OCI-LY3 (cell line): ENCODE results near the gene FOXD3.
"Not testable (repeated sequence)": the region's sequence is repeated elsewhere in the genome, so short reads cannot be mapped to it uniquely, and the experiment has no call there.

Source experiments
- H2AFZ ChIP-seq: fragments of 200-600, 300-600 bp; shearing (Covaris generic); 2 replicates; pipeline ENCODE4 v1.6.0; 2014; ENCODE audit warnings: antibody characterized with exemption, low read depth, low read length
- H3K27ac ChIP-seq: fragments of 200-600, 300-600 bp; sonication (generic); 2 replicates; pipeline ENCODE4 v1.5.1; 2014; ENCODE audit warnings: mild to moderate bottlenecking, low read length, moderate library complexity, mixed read lengths
- H3K27me3 ChIP-seq: fragments of 200-600, 300-600 bp; sonication (generic); 2 replicates; pipeline ENCODE4 v1.6.1; 2014; ENCODE audit warnings: low read depth, low read length, mixed read lengths
- H3K36me3 ChIP-seq: fragments of 200-600, 300-600 bp; sonication (generic); replicated peaks from 2 replicates; pipeline ENCODE3; 2014; ENCODE audit warnings: low read depth, low read length, mixed read lengths
- H3K4me1 ChIP-seq: fragments of 300-600, 200-600 bp; sonication (generic); 2 replicates; pipeline ENCODE4 v1.6.1; 2014; ENCODE audit warnings: low read length, mixed read lengths
- H3K4me2 ChIP-seq: fragments of 200-600, 300-600 bp; sonication (generic); 2 replicates; pipeline ENCODE4 v1.6.1; 2014; ENCODE audit warnings: low read length, mixed read lengths
- H3K4me3 ChIP-seq: fragments of 300-600, 200-600 bp; sonication (generic); 2 replicates; pipeline ENCODE4 v1.5.1; 2014; ENCODE audit warnings: antibody characterized with exemption, mild to moderate bottlenecking, low read length, moderate library complexity
- H3K79me2 ChIP-seq: fragments of 300-600, 200-600 bp; shearing (Covaris generic); 2 replicates; pipeline ENCODE4 v1.6.1; 2014; ENCODE audit warnings: mild to moderate bottlenecking, low read length, mixed read lengths
- H3K9ac ChIP-seq: fragments of 300-600, 200-600 bp; shearing (Covaris generic); 2 replicates; pipeline ENCODE4 v1.6.0; 2014; ENCODE audit warnings: mild to moderate bottlenecking, low read length, moderate library complexity
- H3K9me3 ChIP-seq: fragments of 200-600, 300-600 bp; shearing (Covaris generic); 2 replicates; pipeline ENCODE4 v1.6.1; 2014; ENCODE audit warnings: low read length, mixed read lengths; ENCODE audit not compliant: insufficient read depth
- H4K20me1 ChIP-seq: fragments of 200-600, 300-600 bp; sonication (generic); 2 replicates; pipeline ENCODE4 v1.6.1; 2016; ENCODE audit warnings: low read length, mixed read lengths; ENCODE audit not compliant: insufficient read depth
- CTCF ChIP-seq: fragments of 200-600, 300-600 bp; sonication (generic); IDR thresholded peaks from 2 replicates; pipeline ENCODE4 v1.5.1; 2014; ENCODE audit warnings: antibody characterized with exemption, low read length, low read depth
- EZH2phosphoT487 ChIP-seq: fragments of 200-600 bp; shearing (Covaris generic); IDR thresholded peaks from 2 replicates; pipeline ENCODE4 v1.6.1; 2018; ENCODE audit warnings: antibody characterized with exemption, mixed run types, low read depth

Gene FOXD3

DNA sequence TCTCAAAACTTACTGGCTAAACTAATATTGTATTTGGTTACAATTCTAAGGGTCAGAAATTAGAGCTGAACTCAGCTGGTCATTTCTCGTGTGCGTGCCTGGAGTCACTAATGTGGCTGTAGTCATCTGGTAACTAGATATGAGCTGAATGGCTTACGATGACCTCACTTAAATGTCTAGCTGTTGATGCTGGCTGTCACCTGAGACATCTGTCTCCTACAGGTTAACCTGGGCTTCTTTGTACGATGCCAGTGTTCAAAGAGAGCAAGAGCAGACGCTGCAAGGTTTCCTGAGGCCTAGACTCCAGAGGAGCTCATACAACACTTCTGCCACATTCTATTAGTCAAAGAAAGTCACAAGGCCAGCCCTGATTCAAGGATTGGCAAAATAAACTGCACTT lies 28.0 kb downstream of the FOXD3 start:
- no peaks in the 10 kb centered on the region for H3K79me2 ChIP-seq
- peaks cover 20% of the 10 kb centered on the region; the same call in 1 of the 2 replicates for H3K27me3 ChIP-seq
- no peak overlapping the region for H3K27ac ChIP-seq
- H4K20me1 ChIP-seq = no peaks in the 10 kb centered on the region
- no peaks in the 10 kb centered on the region for H3K36me3 ChIP-seq
- H3K9ac ChIP-seq = no peak overlapping the region
- no peaks in the 10 kb centered on the region for H3K9me3 ChIP-seq
- H3K4me3 ChIP-seq = no peak overlapping the region
- TF ChIP-seq EZH2phosphoT487 (no peak), CTCF (no peak)
- no peak overlapping the region for H3K4me2 ChIP-seq
- H3K4me1 ChIP-seq = no peaks in the 10 kb centered on the region
- no peak overlapping the region for H2AFZ ChIP-seq

GRCh38 chr1:63352736-63353135 lies 30.4 kb downstream of the FOXD3 start:
- peaks cover 20% of the 10 kb centered on the region; the same call in 1 of the 2 replicates for H3K27me3 ChIP-seq
- no peak overlapping the region for H3K4me2 ChIP-seq
- no peaks in the 10 kb centered on the region for H3K9me3 ChIP-seq
- no peak overlapping the region for H3K4me3 ChIP-seq
- no peaks in the 10 kb centered on the region for H3K36me3 ChIP-seq
- no peak overlapping the region for H3K27ac ChIP-seq
- TF ChIP-seq CTCF = no peak
- no peak for TF ChIP-seq EZH2phosphoT487
- no peak overlapping the region for H2AFZ ChIP-seq
- H3K79me2 ChIP-seq = no peaks in the 10 kb centered on the region
- no peaks in the 10 kb centered on the region for H4K20me1 ChIP-seq
- no peak overlapping the region for H3K9ac ChIP-seq
- no peaks in the 10 kb centered on the region for H3K4me1 ChIP-seq

DNA sequence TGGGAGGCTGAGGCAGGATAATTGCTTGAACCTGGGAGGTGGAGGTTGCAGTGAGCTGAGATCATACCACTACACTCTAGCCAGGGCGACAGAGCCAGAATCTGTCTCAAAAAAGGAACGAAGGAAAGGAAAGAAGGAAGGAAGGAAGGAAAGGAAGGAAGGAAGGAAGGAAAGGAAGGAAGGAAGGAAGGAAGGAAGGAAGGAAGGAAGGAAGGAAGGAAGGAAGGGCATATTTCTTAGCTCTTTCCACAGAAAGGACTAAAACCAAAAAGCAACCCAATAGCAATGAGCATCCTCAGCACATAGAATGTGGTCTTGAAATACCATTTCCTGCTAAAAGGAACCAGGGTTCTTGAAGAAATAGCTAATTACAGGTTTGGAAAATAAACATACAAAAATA lies 33.9 kb downstream of the FOXD3 start:
- H3K9ac ChIP-seq, H4K20me1 ChIP-seq, H2AFZ ChIP-seq, H3K79me2 ChIP-seq, H3K36me3 ChIP-seq, H3K4me1 ChIP-seq, H3K27ac ChIP-seq, H3K4me2 ChIP-seq, H3K9me3 ChIP-seq, H3K4me3 ChIP-seq: not testable (repeated sequence)
- peaks cover 20% of the 10 kb centered on the region; the same call in 1 of the 2 replicates for H3K27me3 ChIP-seq

DNA sequence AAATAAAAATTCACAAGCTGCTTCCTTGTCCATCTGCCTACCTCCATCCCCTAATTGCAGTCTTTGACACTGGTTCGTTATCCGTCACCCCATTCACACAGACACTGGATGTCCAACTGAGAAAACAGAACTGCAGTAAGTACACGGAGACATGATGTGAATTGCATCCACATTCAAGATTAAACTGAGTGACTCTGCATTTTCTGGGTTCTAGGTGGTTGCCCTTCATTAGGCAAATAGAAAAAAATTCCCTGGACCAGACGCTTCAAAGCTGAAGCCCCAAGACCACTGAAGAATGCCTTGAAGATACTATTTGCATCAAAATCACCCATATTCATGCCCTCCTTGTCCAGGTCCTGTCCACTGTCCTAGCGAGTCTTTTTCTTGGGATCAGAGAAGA lies 37.2 kb downstream of the FOXD3 start:
- Histone ChIP-seq H3K79me2 (no peaks in the 10 kb centered on the region), H3K4me3 (no peak overlapping the region), H3K4me2 (no peak overlapping the region), H3K9me3 (no peaks in the 10 kb centered on the region), H3K27ac (no peak overlapping the region), H3K4me1 (no peaks in the 10 kb centered on the region), H4K20me1 (no peaks in the 10 kb centered on the region), H3K36me3 (no peaks in the 10 kb centered on the region), H3K9ac (no peak overlapping the region), H3K27me3 (peaks cover 6% of the 10 kb centered on the region; the same call in 1 of the 2 replicates), H2AFZ (no peak overlapping the region)
- TF ChIP-seq CTCF (no peak), EZH2phosphoT487 (no peak)

GRCh38 chr1:63362073-63362472 lies 39.7 kb downstream of the FOXD3 start:
- H4K20me1 ChIP-seq = no peaks in the 10 kb centered on the region
- H3K9ac ChIP-seq = no peak overlapping the region
- no peaks in the 10 kb centered on the region for H3K79me2 ChIP-seq
- H2AFZ ChIP-seq = no peak overlapping the region
- no peak overlapping the region for H3K4me2 ChIP-seq
- no peaks in the 10 kb centered on the region for H3K27me3 ChIP-seq
- no peaks in the 10 kb centered on the region for H3K9me3 ChIP-seq
- peaks cover 5% of the 10 kb centered on the region for H3K4me1 ChIP-seq
- TF ChIP-seq CTCF (no peak), EZH2phosphoT487 (no peak)
- no peak overlapping the region for H3K4me3 ChIP-seq
- no peak overlapping the region for H3K27ac ChIP-seq
- H3K36me3 ChIP-seq = no peaks in the 10 kb centered on the region
